Neural cell (in vitro differentiated cells): ENCODE measurements around the gene SLC25A25. TPM values are rescaled to one million over a fixed set of nuclear protein-coding genes. Genes with fewer than 3 reads are reported as not detected.

Experiments used
- H2AFZ ChIP-seq: fragments of 200-600, 300-800 bp; sonication (generic), shearing (Covaris generic); 2 replicates; pipeline ENCODE4 v1.6.0; 2014; ENCODE audit warnings: low read depth, mild to moderate bottlenecking, antibody characterized with exemption, low read length, moderate library complexity
- H3F3A ChIP-seq: fragments of 200-600 bp; shearing (Covaris generic); 2 replicates; pipeline ENCODE4 v1.6.1; 2016; ENCODE audit warnings: mild to moderate bottlenecking, moderate library complexity, mixed read lengths, antibody characterized with exemption, low read length; ENCODE audit not compliant: insufficient read depth, poor library complexity, severe bottlenecking
- H3K27ac ChIP-seq: fragments of 200-600, 300-800 bp; sonication (generic), shearing (Covaris generic); 2 replicates; pipeline ENCODE4 v1.5.1; 2014; ENCODE audit warnings: mild to moderate bottlenecking, low read length, moderate library complexity
- H3K27me3 ChIP-seq: fragments of 300-800, 200-600 bp; sonication (generic), shearing (Covaris generic); 2 replicates; pipeline ENCODE4 v1.6.0; 2014; ENCODE audit warnings: mild to moderate bottlenecking, low read depth, low read length, moderate library complexity; ENCODE audit not compliant: insufficient read depth
- H3K36me3 ChIP-seq: fragments of 300-800, 200-600 bp; sonication (generic), shearing (Covaris generic); 2 replicates; pipeline ENCODE4 v1.5.1; 2014; ENCODE audit warnings: mild to moderate bottlenecking, antibody characterized with exemption, low read length, moderate library complexity; ENCODE audit not compliant: insufficient read depth
- H3K4me2 ChIP-seq: fragments of 300-800, 200-600 bp; sonication (generic), shearing (Covaris generic); 2 replicates; pipeline ENCODE4 v1.6.0; 2014; ENCODE audit warnings: mild to moderate bottlenecking, low read length
- H3K4me3 ChIP-seq: fragments of 300-800, 200-600 bp; sonication (generic), shearing (Covaris generic); 2 replicates; pipeline ENCODE4 v1.5.1; 2014; ENCODE audit warnings: mild to moderate bottlenecking, low read length, moderate library complexity
- H3K79me2 ChIP-seq: fragments of 200-600 bp; shearing (Covaris generic); replicated peaks from 2 replicates; pipeline ENCODE4 v1.6.0; 2014; ENCODE audit warnings: mild to moderate bottlenecking, low read length, moderate library complexity; ENCODE audit not compliant: insufficient read depth
- H3K9ac ChIP-seq: fragments of 300-800, 200-600 bp; sonication (generic), shearing (Covaris generic); 2 replicates; pipeline ENCODE4 v1.6.1; 2016; ENCODE audit warnings: mild to moderate bottlenecking, low read length, mixed read lengths
- H3K9me2 ChIP-seq: fragments of 200-600 bp; shearing (Covaris generic); 2 replicates; pipeline ENCODE4 v1.6.1; 2016; ENCODE audit warnings: mild to moderate bottlenecking, low read length, mixed read lengths; ENCODE audit not compliant: insufficient read depth
- H3K9me3 ChIP-seq: fragments of 200-600, 300-800 bp; sonication (generic), shearing (Covaris generic); 2 replicates; pipeline ENCODE4 v1.6.1; 2016; ENCODE audit warnings: mild to moderate bottlenecking, mixed run types, low read length, moderate library complexity, mixed read lengths
- H4K20me1 ChIP-seq: fragments of 200-600 bp; shearing (Covaris generic); 2 replicates; pipeline ENCODE4 v1.6.1; 2016; ENCODE audit warnings: mild to moderate bottlenecking, mixed run types; ENCODE audit not compliant: insufficient read depth
- CTCF ChIP-seq: fragments of 450-650 bp; IDR thresholded peaks from 2 replicates; pipeline ENCODE4 v1.5.1; 2014; ENCODE audit warnings: antibody characterized with exemption, mild to moderate bottlenecking, moderate library complexity; ENCODE audit not compliant: poor library complexity, severe bottlenecking
- EP300 ChIP-seq: fragments of 450-650 bp; conservative IDR thresholded peaks from 2 replicates; pipeline ENCODE4 v1.6.1; 2014; ENCODE audit warnings: antibody characterized with exemption, mild to moderate bottlenecking, moderate library complexity; ENCODE audit not compliant: poor library complexity, severe bottlenecking
- EZH2 ChIP-seq: fragments of 200-600, 300-800 bp; shearing (Covaris generic), sonication (generic); IDR thresholded peaks from 2 replicates; pipeline ENCODE4 v1.6.1; 2014; ENCODE audit warnings: antibody characterized with exemption, low read length, borderline replicate concordance, mild to moderate bottlenecking; ENCODE audit not compliant: insufficient read depth, poor library complexity, severe bottlenecking
- MXI1 ChIP-seq: fragments of 450-650 bp; conservative IDR thresholded peaks from 2 replicates; pipeline ENCODE4 v1.6.1; 2014; ENCODE audit warnings: antibody characterized with exemption, mild to moderate bottlenecking; ENCODE audit not compliant: poor library complexity, severe bottlenecking
- POLR2AphosphoS5 ChIP-seq: IDR thresholded peaks from 2 replicates; pipeline ENCODE4 v1.6.1; 2012
- RAD21 ChIP-seq: fragments of 450-650 bp; conservative IDR thresholded peaks from 2 replicates; pipeline ENCODE4 v1.6.1; 2014; ENCODE audit warnings: antibody characterized with exemption, mild to moderate bottlenecking, moderate library complexity
- REST ChIP-seq: IDR thresholded peaks from 2 replicates; pipeline ENCODE4 v1.6.1; 2012; ENCODE audit warnings: borderline replicate concordance
- SMC3 ChIP-seq: fragments of 450-650 bp; conservative IDR thresholded peaks from 2 replicates; pipeline ENCODE4 v1.6.1; 2014; ENCODE audit warnings: antibody characterized with exemption, mild to moderate bottlenecking, moderate library complexity; ENCODE audit not compliant: poor library complexity
- TAF1 ChIP-seq: IDR thresholded peaks from 2 replicates; pipeline ENCODE4 v1.6.1; 2012; ENCODE audit warnings: low read depth
- polyA plus RNA-seq: library from polyadenylated mRNA; depleted of rRNA; stranded (reverse); fragments of >200 nt; gene quantifications from 2 replicates; pipeline ENCODE4 v1.2.3, GENCODE V29; 2014

Gene SLC25A25
- polyA plus RNA-seq, 1 donor from 2014 or later, result 43.7 TPM

GRCh38 chr9:128094950-128095544 lies 27.0 kb downstream of the SLC25A25 start (continued):
- TF ChIP-seq REST, result no peak

- Histone ChIP-seq H3K27ac (no peak overlapping the region), H3K36me3 (no peaks in the 10 kb centered on the region), H3K9ac (no peak overlapping the region), H3K9me3 (no peaks in the 10 kb centered on the region), H3K79me2 (peaks cover 23% of the 10 kb centered on the region), H3K27me3 (no peaks in the 10 kb centered on the region), H3F3A (peaks cover 7% of the 10 kb centered on the region), H3K4me3 (no peak overlapping the region), H2AFZ (no peak overlapping the region), H3K9me2 (no peaks in the 10 kb centered on the region), H4K20me1 (no peaks in the 10 kb centered on the region), H3K4me2 (no peak overlapping the region)
- TF ChIP-seq REST (no peak), MXI1 (no peak), CTCF (no peak), POLR2AphosphoS5 (no peak), EZH2 (no peak), TAF1 (no peak), RAD21 (no peak), EP300 (no peak), SMC3 (no peak)
These were observed 28.8 kb downstream of the SLC25A25 start for GRCh38 chr9:128096616-128097536.
